SK-N-SH (cell line): ENCODE data around the gene SMYD3. TPM values are rescaled to one million over a fixed set of nuclear protein-coding genes. Genes with fewer than 3 reads are reported as not detected.
A peak's percentile ranks its signal among the peaks of the same experiment; 100 is the strongest.

Source experiments
- CTCF ChIA-PET: fragments of 300-600, 350-600 bp; formaldehyde crosslinking; extraction: SDS; loops from one replicate; lab custom pipeline; 2021; lab: Yijun Ruan, JAX
- POLR2A ChIA-PET: fragments of 350-600 bp; sonication (Branson Sonifier 250); formaldehyde crosslinking; extraction: SDS; loops from one replicate; lab custom pipeline; 2020; ENCODE audit warnings: antibody characterized with exemption, inconsistent platforms; lab: Yijun Ruan, JAX
- DNase-seq: peaks from one replicate; pipeline ENCODE4 v3.0.0; 2012
- H2AFZ ChIP-seq: fragments of 200-600 bp; sonication (generic); 2 replicates; pipeline ENCODE4 v1.8.1; 2016; ENCODE audit warnings: antibody characterized with exemption, mild to moderate bottlenecking, low read depth
- H3F3A ChIP-seq: fragments of 200-600 bp; sonication (generic); replicated peaks from 2 replicates; pipeline ENCODE3; 2016; ENCODE audit warnings: antibody characterized with exemption, mild to moderate bottlenecking; ENCODE audit not compliant: insufficient read depth
- H3K27ac ChIP-seq, 2 experiments: fragments of 200-500 bp in 1 of 2; fragments of 200-600 bp in 1 of 2; sonication (Bioruptor generic) in 1 of 2; sonication (generic), shearing (Covaris generic) in 1 of 2; 2 replicates each; pipeline versions ENCODE4 v1.5.1 to v1.6.1; 2014 to 2016; ENCODE audit warnings: low read depth in 2 of 2, inconsistent platforms in 1 of 2, low read length in 1 of 2, mild to moderate bottlenecking in 1 of 2, mixed read lengths in 1 of 2
- H3K27me3 ChIP-seq: fragments of 200-600 bp; sonication (generic), shearing (Covaris generic); 2 replicates; pipeline ENCODE4 v1.6.1; 2016; ENCODE audit warnings: mixed run types; ENCODE audit not compliant: insufficient read depth
- H3K36me3 ChIP-seq, 2 experiments: fragments of 200-500 bp in 1 of 2; fragments of 200-600 bp in 1 of 2; sonication (Bioruptor generic) in 1 of 2; sonication (generic) in 1 of 2; replicated peaks in 1 of 2; 2 replicates each; pipeline versions ENCODE3 to v1.5.1; 2014 to 2016; ENCODE audit warnings: low read length in 1 of 2, mild to moderate bottlenecking in 1 of 2; ENCODE audit not compliant: insufficient read depth in 2 of 2, control insufficient read depth in 1 of 2
- H3K4me1 ChIP-seq, 2 experiments: fragments of 200-500 bp in 1 of 2; fragments of 200-600 bp in 1 of 2; sonication (Bioruptor generic) in 1 of 2; sonication (generic), shearing (Covaris generic) in 1 of 2; 2 replicates each; pipeline versions ENCODE4 v1.5.1 to v1.6.1; 2014 to 2016; ENCODE audit warnings: low read depth in 1 of 2, low read length in 1 of 2, mixed run types in 1 of 2; ENCODE audit not compliant: insufficient read depth in 2 of 2, control insufficient read depth in 1 of 2
- H3K4me2 ChIP-seq: fragments of 200-600 bp; sonication (generic), shearing (Covaris generic); 2 replicates; pipeline ENCODE4 v1.6.1; 2017; ENCODE audit warnings: mixed run types
- H3K4me3 ChIP-seq, 2 experiments: fragments of 200-500 bp in 1 of 2; fragments of 200-600 bp in 1 of 2; sonication (Bioruptor generic) in 1 of 2; sonication (generic), shearing (Covaris generic) in 1 of 2; 2 replicates each; pipeline versions ENCODE4 v1.5.1 to v1.8.1; 2014 to 2016; ENCODE audit warnings: low read depth in 2 of 2, inconsistent platforms in 1 of 2, low read length in 1 of 2, mild to moderate bottlenecking in 1 of 2, mixed read lengths in 1 of 2, moderate library complexity in 1 of 2
- H3K79me2 ChIP-seq: fragments of 200-600 bp; sonication (generic); 2 replicates; pipeline ENCODE4 v1.8.1; 2017; ENCODE audit warnings: mild to moderate bottlenecking; ENCODE audit not compliant: insufficient read depth
- H3K9ac ChIP-seq: fragments of 200-600 bp; sonication (generic); 2 replicates; pipeline ENCODE4 v1.6.1; 2017; ENCODE audit warnings: mixed run types
- H3K9me2 ChIP-seq: fragments of 200-600 bp; sonication (generic); 2 replicates; pipeline ENCODE4 v1.6.1; 2017; ENCODE audit warnings: mixed run types
- H3K9me3 ChIP-seq: fragments of 200-600 bp; sonication (generic); 2 replicates; pipeline ENCODE4 v1.6.1; 2017; ENCODE audit warnings: mixed run types, mild to moderate bottlenecking, moderate library complexity
- H4K20me1 ChIP-seq: fragments of 200-600 bp; sonication (generic); 2 replicates; pipeline ENCODE4 v1.6.1; 2017; ENCODE audit warnings: mild to moderate bottlenecking, mixed run types; ENCODE audit not compliant: insufficient read depth
- CHD2 ChIP-seq: fragments of 150-350 bp; IDR thresholded peaks from 2 replicates; pipeline ENCODE4 v1.6.1; 2018; ENCODE audit warnings: low read length; ENCODE audit not compliant: partially characterized antibody
- ELF1 ChIP-seq: IDR thresholded peaks from 2 replicates; pipeline ENCODE4 v1.4.0; 2012
- EP300 ChIP-seq, 2 experiments: IDR thresholded peaks; 2 replicates each; pipeline versions ENCODE4 v1.4.0 to v1.6.1; 2012; ENCODE audit warnings: borderline replicate concordance in 1 of 2, low read depth in 1 of 2, low read length in 1 of 2
- FOXM1 ChIP-seq: IDR thresholded peaks from 2 replicates; pipeline ENCODE4 v1.4.0; 2012; ENCODE audit warnings: low read depth, mild to moderate bottlenecking
- GABPA ChIP-seq: IDR thresholded peaks from 2 replicates; pipeline ENCODE4 v1.4.0; 2012; ENCODE audit warnings: low read depth, mild to moderate bottlenecking
- JUND ChIP-seq: IDR thresholded peaks from 2 replicates; pipeline ENCODE4 v1.4.0; 2012
- MEF2A ChIP-seq: IDR thresholded peaks from 2 replicates; pipeline ENCODE4 v1.4.0; 2012; ENCODE audit warnings: low read depth, borderline replicate concordance
- NFIC ChIP-seq: IDR thresholded peaks from 2 replicates; pipeline ENCODE4 v1.4.0; 2012; ENCODE audit warnings: borderline replicate concordance
- NRF1 ChIP-seq: IDR thresholded peaks from 2 replicates; pipeline ENCODE4 v1.6.1; 2012; ENCODE audit warnings: low read depth, mild to moderate bottlenecking, low read length
- RAD21 ChIP-seq: IDR thresholded peaks from 2 replicates; pipeline ENCODE4 v1.6.1; 2012; ENCODE audit warnings: mild to moderate bottlenecking, low read length
- RCOR1 ChIP-seq: fragments of 150-350 bp; IDR thresholded peaks from 2 replicates; pipeline ENCODE4 v1.6.1; 2017; ENCODE audit warnings: antibody characterized with exemption, low read length
- RFX5 ChIP-seq: IDR thresholded peaks from 2 replicates; pipeline ENCODE4 v1.6.1; 2012; ENCODE audit warnings: mild to moderate bottlenecking, improper control_type of control experiment, low read length
- RXRA ChIP-seq: IDR thresholded peaks from 2 replicates; pipeline ENCODE4 v1.4.0; 2012; ENCODE audit warnings: low read depth, mild to moderate bottlenecking, borderline replicate concordance
- TAF1 ChIP-seq: IDR thresholded peaks from 2 replicates; pipeline ENCODE4 v1.6.1; 2012; ENCODE audit warnings: low read depth, mild to moderate bottlenecking, low read length, moderate library complexity, borderline replicate concordance
- TCF12 ChIP-seq: IDR thresholded peaks from 2 replicates; pipeline ENCODE4 v1.4.0; 2012
- TEAD4 ChIP-seq: IDR thresholded peaks from 2 replicates; pipeline ENCODE4 v1.4.0; 2012; ENCODE audit warnings: mild to moderate bottlenecking, borderline replicate concordance; ENCODE audit not compliant: insufficient read depth
- USF1 ChIP-seq: IDR thresholded peaks from 2 replicates; pipeline ENCODE4 v1.4.0; 2012; ENCODE audit warnings: low read depth, borderline replicate concordance
- USF2 ChIP-seq: fragments of 150-350 bp; IDR thresholded peaks from 2 replicates; pipeline ENCODE4 v1.6.1; 2017; ENCODE audit warnings: antibody characterized with exemption, low read length, low read depth, borderline replicate concordance
- YY1 ChIP-seq: IDR thresholded peaks from 2 replicates; pipeline ENCODE4 v1.4.0; 2012; ENCODE audit warnings: low read depth, mild to moderate bottlenecking
- WGBS: methylation state at CpG from one replicate; pipeline ENCODE4 v1.1.6; 2017; ENCODE audit warnings: low lambda C conversion rate; 5-methylcytosine and 5-hydroxymethylcytosine counted together
- polyA plus RNA-seq, 3 experiments: library from polyadenylated mRNA; depleted of rRNA; stranded (reverse); fragments of >200 nt; gene quantifications; 2 replicates each; pipeline ENCODE4 v1.2.3, GENCODE V29; 2012
- TF ChIP-seq, protein P1 (sequence below): IDR thresholded peaks from 2 replicates; pipeline ENCODE4 v1.4.0; 2012; ENCODE audit warnings: low read depth
- TF ChIP-seq, protein P2 (sequence below): IDR thresholded peaks from 2 replicates; pipeline ENCODE4 v1.4.0; 2012; ENCODE audit warnings: low read depth, borderline replicate concordance

The SMYD3 gene
- polyA plus RNA-seq, 1 of the 3 experiments (the other 2 are of a cell fraction), result 31.4 TPM

- no peak for DNase-seq
- no peaks in the 10 kb centered on the region for H3K36me3 ChIP-seq
- ChIA-PET POLR2A (no interaction called here), CTCF (no interaction called here)
- H3K4me1 ChIP-seq, result peaks cover 5 to 10% of the 10 kb centered on the region in 2 experiments; a peak in 3 of 4 replicates
- H3K4me2 ChIP-seq, result no peak overlapping the region
- H3K9me3 ChIP-seq, result no peaks in the 10 kb centered on the region
- H3K4me3 ChIP-seq, result no peak overlapping the region
- H3K9me2 ChIP-seq, result no peaks in the 10 kb centered on the region
- no peak overlapping the region for H2AFZ ChIP-seq
- no peaks in the 10 kb centered on the region for H4K20me1 ChIP-seq
- no peak overlapping the region for H3K9ac ChIP-seq
- no peak overlapping the region for H3K27ac ChIP-seq
- H3K27me3 ChIP-seq, result no peaks in the 10 kb centered on the region
- TF ChIP-seq RAD21 (no peak), GABPA (no peak), RXRA (no peak), TAF1 (no peak), NFIC (no peak), TEAD4 (no peak), RFX5 (no peak), FOXM1 (no peak), CHD2 (no peak), EP300 (IDR thresholded peaks at IDR 0.05; ENCODE audit: borderline replicate concordance in 1 of 2, low read depth in 1 of 2, low read length in 1 of 2) (no peak), ELF1 (no peak), USF1 (no peak), JUND (no peak), RCOR1 (no peak)
- TF ChIP-seq, protein P1, sequence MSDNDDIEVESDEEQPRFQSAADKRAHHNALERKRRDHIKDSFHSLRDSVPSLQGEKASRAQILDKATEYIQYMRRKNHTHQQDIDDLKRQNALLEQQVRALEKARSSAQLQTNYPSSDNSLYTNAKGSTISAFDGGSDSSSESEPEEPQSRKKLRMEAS, result no peak
- TF ChIP-seq, protein P2, sequence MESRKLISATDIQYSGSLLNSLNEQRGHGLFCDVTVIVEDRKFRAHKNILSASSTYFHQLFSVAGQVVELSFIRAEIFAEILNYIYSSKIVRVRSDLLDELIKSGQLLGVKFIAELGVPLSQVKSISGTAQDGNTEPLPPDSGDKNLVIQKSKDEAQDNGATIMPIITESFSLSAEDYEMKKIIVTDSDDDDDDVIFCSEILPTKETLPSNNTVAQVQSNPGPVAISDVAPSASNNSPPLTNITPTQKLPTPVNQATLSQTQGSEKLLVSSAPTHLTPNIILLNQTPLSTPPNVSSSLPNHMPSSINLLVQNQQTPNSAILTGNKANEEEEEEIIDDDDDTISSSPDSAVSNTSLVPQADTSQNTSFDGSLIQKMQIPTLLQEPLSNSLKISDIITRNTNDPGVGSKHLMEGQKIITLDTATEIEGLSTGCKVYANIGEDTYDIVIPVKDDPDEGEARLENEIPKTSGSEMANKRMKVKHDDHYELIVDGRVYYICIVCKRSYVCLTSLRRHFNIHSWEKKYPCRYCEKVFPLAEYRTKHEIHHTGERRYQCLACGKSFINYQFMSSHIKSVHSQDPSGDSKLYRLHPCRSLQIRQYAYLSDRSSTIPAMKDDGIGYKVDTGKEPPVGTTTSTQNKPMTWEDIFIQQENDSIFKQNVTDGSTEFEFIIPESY, result no peak
- H3F3A ChIP-seq, result peaks cover 11% of the 10 kb centered on the region
- H3K79me2 ChIP-seq, result no peaks in the 10 kb centered on the region
These were observed 290.2 kb downstream of the SMYD3 start for GRCh38 chr1:246216906-246217305.

DNA sequence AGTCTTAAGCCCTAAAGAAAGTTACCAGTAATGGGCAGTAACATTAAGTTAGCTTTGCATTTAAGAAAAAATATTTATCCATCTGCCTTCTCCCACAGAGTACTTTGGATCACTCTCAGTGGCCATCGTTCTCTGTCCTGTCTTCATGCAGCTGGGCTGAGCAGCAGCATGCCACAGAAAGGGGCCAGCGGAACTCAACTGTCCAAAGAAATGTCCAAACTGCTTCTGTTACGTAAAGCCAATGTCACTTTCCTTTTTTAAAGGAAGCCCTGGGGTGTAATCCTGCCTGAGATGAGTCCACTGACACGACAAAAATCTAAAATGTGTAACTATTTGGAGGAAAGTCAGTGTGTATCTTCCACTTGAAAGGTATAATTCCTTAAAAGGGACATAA is 291.6 kb downstream of the SMYD3 start:
- 67% methylated on average over 4 of the region's 4 CpGs for WGBS
- Histone ChIP-seq H2AFZ (peak overlapping the region; percentile 48; the same call in 1 of the 2 replicates), H3K9ac (no peak overlapping the region), H3K36me3 (no peaks in the 10 kb centered on the region), H3K4me2 (peak overlapping the region; percentile 45), H4K20me1 (no peaks in the 10 kb centered on the region), H3K4me1 (peaks cover 5 to 12% of the 10 kb centered on the region in 2 experiments; a peak in 3 of 4 replicates)
- CTCF ChIA-PET, result interaction anchor here (1.1 kb wide), 1 partner anchor 13 kb away, joined by 4 read pairs; no protein-coding TSS in a partner anchor
- TF ChIP-seq NFIC (no peak), TCF12 (no peak), USF2 (no peak), NRF1 (no peak), YY1 (no peak), MEF2A (no peak), TEAD4 (no peak), CHD2 (no peak)
- TF ChIP-seq, all 33 proteins: peak for 0
- Histone ChIP-seq H3K4me3 (no peak overlapping the region), H3K27ac (peak overlapping the region in 1 of 2 experiments; percentile 67; a peak in 3 of 4 replicates), H3K9me2 (no peaks in the 10 kb centered on the region), H3F3A (peaks cover 11% of the 10 kb centered on the region), H3K9me3 (no peaks in the 10 kb centered on the region), H3K79me2 (no peaks in the 10 kb centered on the region), H3K27me3 (no peaks in the 10 kb centered on the region)
- no peak for DNase-seq
- POLR2A ChIA-PET, result no interaction called here
